CD4-positive, alpha-beta T cell treated with Interleukin-6 for 4 hours (primary cell): ENCODE results near the gene CDH7.

Experiments
- DNase-seq: peaks from one replicate; pipeline ENCODE4 v3.0.0-alpha.2; 2020; ENCODE audit warnings: mixed read lengths

The CDH7 gene

DNA sequence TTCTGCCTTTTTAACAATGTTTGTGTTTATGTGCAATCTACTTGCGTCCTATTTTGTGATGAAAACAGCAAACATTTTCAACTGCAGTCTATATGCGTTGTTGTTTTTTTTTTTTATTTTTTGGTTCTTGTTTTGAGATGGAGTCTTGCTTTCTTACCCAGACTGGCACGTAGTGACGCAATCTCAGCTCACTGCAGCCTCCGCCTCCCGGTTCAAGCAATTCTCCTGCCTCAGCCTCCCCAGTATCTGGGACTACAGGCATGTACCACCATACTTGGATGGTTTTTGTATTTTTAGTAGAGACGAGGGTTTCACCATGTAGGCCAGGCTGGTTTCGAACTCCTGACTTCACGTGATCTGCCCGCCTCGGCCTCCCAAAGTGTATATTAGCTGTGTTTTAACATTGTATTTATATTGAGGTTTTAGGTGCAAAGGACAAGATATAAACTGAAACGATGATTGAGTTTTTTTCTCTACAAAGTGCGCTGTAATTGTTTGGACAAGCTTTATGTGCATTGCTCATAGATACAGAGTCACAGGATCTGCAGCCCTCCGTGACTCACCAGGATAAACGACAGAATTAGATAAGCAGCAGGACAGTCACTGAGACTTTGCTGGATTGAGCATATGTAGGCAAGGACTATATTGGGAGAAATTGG, 17.4 kb downstream of the CDH7 start:
- no peak for DNase-seq

DNA sequence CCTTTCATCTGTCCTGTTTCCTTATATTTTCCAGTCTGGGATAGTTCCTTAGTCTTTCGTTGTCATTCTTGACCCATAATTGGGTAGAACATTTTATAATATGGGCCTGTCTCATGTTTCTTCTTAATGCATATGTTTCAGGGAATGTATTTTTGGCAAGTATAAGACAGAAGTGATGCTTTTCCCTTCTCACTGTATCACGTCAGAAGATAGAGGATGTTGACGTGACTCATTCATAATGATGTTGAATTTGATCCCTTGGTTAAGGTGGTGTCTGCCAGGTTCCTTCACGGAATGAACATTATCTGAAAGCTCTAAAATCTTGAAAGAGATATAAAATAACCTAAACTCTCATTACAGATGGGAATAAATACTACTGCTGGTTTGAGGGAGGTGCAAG, 18.8 kb downstream of the CDH7 start:
- DNase-seq, result no peak

DNA sequence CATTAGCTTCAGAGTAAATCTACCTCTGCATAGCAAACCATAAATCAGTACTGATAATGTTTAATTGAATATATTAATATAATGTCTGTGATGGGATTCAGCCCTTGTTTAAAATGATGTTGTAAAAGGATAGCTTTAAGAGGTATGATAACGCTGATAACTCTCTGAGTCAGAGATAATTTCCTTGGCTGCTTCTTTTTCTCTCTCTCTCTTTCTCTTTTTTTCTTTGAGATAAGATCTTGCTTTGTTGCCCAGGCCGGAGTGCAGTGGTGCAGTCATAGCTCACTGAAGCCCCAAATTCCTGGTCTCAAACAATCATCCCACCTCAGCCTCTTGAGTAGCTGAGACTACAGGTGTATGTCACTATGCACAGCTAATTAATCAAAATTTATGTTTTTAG, 35.7 kb downstream of the CDH7 start:
- DNase-seq, result no peak

DNA sequence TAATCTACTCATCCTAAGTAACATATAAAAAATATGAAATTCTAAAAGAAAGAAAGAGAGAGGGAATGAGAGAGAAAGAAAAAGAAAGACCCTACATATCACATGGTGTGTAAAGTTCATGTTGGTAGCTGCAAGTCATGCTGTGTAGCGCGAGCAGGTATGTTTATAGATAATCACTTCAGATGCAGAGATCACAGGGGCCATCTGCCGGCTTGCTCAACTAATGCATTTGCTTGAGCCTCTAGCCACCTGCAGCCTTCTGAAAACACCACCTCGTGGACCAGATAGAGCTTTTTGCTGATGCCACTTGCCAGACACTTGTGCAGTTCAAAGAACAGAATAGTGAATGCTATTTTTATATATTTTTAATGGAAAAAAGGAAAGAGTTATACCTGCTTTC, 37.6 kb downstream of the CDH7 start:
- no peak for DNase-seq

DNA sequence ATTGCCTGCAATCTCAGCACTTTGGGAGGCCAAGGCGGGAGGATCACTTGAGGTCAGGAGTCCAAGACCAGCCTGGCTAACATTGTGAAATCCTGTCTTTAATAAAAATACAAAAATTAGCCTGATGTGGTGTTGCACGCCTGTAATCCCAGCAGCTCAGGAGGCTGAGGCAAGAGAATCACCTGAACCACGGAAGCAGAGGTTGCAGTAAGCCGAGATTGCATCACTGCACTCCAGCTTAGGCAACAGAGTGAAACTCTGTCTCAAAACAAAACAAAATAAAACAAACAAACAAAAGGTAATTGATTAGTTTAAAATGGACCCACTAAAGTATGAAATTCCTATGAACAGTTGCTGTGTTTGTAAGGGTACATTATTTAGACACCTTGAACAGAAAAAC, 39.8 kb downstream of the CDH7 start:
- no peak for DNase-seq

DNA sequence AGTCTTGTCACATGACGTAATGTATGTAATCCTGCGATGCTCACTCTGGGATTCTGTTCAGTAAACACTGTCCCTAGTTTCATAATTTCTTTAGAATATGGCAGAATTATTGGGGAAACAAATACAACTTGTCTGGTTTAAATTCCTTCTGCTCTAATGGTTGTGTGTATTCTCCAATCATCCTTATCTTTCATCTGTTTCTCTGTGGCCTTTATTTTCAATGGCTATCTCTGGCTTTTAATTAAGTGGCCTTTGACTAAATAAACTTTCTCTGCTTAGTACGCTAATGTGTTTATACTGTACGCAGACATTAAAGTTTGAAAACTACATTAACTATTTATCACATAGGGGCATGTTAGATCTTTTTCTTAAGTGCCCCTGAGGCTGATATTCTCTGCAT, 40.9 kb downstream of the CDH7 start:
- no peak for DNase-seq

DNA sequence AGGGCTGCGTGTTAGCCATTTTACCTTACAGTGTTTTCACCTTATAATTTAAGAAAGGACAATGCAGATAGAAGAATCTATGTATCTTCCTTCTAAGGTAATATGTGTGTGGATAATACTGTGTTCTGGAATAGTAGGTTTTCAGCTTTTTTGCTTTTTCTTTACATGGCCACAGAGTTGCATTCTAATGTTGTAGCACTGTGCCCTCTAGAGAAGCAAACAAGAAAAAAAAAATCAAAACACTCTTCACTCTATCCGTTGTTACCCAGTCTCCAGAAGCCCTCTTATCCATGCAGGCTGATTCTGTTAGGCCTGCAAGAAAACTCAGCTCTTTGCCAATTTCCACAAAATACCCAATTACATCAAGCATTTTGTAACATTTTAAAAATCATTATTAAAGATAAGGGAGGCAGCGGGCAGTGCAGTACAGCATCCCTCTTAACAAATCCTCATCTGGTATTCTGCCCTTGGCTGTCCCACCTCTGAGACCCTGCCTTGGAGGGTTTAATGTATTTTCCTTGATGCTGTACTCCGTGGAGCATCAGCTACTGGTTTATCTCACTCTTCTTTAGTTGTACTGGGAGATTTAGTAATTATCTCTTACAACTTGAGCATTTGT, 41.8 kb downstream of the CDH7 start:
- no peak for DNase-seq

DNA sequence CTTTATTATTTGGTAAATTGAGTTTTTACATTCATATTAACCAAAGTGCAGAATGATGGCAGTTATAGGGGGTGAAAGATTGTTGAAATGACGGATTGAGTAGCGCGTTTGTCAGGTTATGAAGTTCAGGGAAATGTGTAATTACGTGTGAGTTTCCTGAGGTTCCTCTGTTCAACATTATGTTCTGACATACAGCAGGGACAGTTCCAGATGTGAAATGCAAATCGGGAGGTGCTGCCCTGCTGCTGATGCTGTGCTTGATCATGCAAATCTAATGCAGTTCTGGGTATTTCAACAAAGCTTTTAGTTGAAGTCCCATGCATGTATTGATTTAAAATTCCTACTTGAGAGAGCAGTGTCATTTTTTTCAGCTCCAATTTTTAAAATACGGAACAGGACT, 57.9 kb downstream of the CDH7 start:
- no peak for DNase-seq

DNA sequence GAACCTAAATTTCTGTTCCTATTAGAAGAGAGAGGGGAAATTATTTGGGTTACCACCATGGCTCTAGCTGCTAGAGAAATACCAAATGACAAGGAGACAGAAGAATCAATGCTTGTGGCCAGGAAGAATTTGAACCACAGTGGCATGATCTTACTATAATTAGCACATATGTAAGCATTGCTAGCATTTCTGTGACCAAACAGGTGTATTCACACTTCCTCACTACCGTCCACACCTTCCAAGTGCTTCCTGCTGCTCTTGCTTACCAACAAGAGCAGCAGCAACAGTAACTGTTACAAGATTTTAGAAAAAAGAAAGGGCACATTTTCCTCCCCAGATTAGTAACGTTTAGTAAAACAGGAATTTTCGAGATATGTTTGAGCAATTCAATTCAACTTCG, 60.5 kb downstream of the CDH7 start:
- DNase-seq, result no peak

DNA sequence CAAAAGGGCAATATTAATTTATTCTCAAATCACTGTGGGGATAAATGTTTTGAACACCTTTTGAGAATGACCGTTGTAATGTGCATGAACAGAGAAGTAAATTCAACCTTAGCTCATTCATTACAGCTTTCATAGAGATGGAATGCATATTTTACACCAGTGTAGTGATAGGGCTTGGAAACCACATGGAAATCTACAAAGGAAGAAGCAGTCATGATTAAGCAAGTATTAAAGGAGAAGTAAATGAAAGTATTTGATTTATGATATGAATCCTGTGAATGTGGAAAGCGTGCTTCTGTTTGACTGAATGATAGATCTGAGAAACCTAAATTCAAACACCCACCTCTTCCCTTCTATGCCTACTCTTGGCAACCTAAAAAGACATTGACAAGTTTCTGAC, 64.7 kb downstream of the CDH7 start:
- DNase-seq, result no peak

DNA sequence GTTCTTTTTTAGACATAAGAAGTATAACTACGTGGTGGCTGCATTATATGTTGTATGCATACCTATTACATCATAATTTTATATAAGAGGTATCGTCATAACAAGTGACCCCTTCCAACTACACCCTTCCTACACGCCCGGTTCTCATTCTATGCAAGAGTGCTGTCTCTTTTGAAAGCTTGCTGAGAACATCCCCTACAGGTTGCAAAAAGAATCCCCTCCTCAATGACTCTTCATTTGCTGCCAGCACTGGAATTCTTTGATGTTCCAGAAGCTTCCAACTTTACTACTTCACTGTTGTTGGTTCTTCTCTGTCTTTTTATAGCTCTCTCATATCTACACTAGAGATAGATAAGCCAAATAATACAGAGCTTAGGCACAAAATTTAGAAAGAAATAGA, 66.4 kb downstream of the CDH7 start:
- no peak for DNase-seq

DNA sequence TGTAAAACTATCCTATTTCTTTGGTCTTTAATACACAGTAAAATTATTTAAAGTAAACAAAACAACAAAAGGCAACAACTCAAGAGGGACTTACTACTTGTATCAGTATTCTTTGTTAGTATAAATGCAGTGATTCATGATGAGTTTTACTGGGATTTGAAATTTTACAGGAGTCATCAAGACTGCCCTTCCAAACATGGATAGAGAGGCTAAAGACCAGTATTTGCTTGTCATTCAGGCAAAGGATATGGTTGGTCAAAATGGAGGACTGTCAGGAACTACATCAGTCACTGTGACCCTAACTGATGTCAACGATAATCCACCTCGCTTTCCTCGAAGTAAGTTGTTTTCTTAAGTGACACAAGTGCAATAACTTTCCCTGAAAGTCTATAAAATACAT, 71.1 kb downstream of the CDH7 start:
- no peak for DNase-seq

DNA sequence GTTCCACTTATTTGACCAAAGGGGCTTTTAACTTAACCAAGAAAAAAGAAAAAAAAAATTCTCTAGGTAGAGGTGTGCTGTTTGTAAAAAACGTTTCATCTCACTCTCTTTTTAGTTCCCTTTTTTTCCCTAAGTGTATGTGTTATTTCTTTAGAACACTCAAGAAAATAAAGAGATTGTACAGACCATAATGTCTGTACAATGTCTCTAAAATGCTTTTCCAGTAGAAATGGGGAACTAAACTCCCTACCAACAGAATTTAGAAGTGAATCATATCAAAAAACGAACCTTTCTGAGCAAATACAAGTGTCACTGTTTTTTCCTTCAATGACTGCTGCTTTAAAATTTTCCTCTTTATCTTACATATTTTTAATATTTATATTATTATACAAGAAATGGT, 72.0 kb downstream of the CDH7 start:
- no peak for DNase-seq

DNA sequence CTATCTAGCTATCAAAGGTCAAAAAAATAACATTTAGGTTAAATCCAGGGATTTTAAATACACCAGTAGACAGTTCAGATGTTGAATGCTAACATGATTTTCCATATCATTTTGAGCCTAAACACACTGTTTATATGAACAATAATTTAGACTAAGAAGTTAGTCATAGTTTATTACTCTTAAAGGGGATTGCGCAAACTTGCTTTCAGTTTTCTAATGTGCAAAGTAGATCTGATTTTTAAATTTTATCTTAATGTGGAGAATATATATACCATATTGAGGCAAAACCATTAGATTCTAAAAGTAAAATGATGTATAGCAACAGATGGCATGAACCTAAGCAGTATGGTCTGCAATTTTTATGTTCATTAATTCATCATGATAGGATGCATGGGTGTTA, 76.6 kb downstream of the CDH7 start:
- DNase-seq, result no peak

DNA sequence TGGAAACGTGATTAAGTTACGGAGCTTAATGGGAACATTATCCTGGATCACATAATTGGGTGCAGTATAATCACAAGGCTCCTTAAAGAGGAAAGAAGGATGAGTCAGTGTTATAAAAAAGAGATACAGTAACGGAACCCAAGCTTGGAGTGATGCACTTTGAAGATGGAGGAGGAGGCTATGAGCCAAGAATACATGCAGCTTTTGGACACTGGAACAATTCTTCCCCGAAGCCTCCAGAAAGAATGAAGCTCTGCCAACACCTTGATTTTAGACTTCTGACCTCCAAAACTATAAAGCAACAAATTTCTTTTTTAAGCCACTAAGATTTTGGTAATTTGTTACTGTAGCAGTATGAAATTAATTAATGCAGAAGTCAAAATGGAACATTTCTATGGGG, 85.1 kb downstream of the CDH7 start:
- no peak for DNase-seq

DNA sequence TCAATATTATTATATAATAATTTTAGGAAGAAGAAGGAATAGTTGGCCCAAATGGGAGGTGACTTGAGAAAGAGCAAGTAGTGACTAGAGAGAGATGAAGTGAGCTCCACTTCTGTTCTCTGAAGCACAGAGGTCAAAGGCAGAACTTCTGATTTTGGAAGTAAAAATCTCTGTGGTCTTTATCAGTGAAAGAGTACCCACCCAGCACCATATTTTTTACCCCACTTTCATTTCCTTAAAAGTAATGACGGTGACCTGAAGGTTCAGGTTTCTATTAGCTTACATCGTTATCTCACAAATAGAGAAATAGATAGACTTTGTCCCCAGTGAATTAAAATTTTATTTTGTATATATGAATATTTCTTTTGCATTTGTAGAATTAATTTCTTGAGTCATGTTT, 95.3 kb downstream of the CDH7 start:
- DNase-seq, result no peak

DNA sequence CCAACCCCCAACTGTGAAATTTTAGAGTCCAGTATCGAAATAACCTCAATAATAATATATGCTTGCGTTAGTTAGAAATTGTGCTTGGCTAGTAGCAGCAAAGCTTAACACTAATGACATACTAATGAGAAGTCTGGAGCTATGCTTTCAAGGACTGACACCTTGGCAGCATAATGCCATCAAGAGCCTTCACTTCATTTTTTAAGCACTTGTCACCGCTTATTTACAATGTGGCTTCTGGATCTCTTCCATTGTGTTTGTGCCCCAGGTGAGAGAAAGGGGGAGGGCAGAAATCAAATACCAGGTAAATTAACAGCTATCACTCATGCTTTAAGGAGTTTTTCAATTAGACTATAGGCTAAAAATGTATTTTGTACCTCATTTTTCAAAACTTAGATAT, 101.5 kb downstream of the CDH7 start:
- DNase-seq, result no peak

DNA sequence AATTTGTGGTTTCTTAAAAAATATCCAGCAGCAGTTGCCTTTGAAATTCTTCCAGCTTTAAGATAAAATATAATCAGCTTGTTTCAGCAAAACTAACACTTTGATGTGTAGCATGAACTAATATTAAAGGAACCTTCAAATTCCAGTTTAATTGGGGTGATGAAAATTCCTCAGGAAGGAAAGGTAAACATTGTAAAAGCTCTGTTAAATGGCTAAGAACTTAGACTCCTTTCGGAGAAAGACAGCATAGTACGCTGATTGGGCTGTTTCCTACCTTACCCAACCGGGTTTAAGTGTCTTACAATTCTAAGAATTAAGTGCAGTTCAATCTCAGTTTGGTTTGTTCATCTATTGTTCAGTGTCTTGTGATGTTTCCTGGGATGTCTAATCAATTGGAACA, 108.3 kb downstream of the CDH7 start:
- DNase-seq, result no peak

DNA sequence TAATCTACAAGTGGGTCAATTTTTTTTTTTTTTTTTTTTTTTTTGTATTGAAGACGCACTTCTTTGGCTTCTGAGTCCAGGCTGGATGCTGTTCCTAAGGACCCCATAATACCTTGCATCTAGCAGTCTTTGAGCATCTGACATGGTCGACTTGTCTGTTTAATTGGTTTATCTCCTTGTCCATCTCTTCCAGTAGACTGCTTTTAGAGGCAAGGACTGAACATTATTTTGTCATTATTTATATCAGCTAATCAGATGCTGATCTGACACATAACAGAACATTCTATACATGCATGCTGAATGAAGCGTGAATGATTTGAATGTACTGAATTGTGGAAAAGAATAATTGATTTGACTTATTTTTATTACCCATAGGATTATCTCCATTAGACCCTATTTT, 118.7 kb downstream of the CDH7 start:
- DNase-seq, result no peak

DNA sequence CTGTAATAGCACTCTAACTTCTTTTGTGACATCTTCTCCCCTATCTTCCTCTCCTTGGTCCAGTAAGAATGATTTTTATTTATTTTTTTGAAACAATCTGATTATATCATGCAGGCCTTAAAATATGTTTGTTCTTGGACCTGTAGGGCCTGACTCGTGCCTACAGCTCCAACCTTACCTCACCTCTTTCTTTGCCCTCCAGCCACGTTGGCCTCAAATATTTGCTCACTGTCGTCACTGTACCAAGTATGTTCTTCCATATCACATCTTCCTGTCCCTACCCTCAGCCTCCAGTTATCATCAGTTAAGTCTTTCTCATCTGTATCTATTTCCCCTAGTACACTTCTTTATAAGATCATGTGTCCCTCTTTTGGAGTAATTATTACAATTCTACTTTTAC, 125.5 kb downstream of the CDH7 start:
- DNase-seq, result no peak

DNA sequence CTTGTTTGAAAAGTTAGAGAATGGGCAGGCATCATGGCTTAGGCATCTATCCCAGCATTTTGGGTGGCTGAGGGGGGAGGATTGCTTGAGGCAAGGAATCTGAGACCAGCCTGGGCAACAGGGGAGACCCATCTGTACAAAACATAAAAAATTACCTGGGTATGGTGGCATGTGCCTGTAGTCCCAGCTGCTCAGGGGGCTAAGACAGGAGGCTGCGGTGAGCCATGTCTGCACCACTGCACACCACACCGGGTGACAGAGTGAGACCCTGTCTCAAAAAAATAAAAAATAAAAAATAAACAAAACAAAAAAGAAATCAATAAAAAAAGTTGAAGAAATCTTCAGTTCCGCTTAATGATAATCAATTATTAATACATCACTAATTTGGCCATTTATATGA, 146.5 kb downstream of the CDH7 start:
- DNase-seq, result no peak

DNA sequence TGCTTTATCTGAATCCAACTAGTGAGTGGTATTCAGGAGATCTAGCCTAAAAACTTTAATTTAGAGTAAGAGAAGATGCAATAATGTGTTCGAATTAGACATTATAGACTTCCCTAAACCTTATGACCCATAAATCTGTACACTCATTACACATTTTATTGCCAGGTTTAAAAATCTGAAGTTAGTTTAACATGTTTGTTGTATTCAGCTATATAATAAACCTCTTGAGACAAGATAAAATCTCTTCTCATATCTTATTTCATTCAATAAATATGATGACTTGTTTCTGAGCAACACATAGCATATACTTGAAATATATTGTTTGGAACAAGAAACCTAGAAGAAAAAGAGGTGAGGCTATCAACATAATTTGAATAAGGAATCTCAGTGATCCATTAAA, 150.7 kb downstream of the CDH7 start:
- DNase-seq, result no peak

DNA sequence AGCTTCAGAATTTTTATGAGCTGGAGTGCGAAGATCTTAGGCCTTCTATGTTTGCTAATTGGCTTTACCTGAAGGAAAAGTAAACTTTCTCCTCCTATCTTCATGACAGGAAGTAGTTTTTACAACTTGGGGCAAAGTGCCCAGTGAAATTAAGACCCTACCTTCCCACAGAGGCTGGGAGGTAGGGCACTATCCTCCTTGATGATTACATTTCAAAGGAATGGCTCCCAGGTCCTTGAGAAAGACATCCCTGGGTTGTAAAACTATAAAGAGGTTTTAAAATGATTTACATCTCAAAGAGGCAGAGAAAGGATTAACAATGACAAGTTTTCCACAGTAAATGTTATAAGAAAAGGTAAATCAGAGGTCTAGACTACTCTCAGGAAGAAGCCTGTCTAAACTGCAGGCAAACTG, 155.8 kb downstream of the CDH7 start:
- no peak for DNase-seq

DNA sequence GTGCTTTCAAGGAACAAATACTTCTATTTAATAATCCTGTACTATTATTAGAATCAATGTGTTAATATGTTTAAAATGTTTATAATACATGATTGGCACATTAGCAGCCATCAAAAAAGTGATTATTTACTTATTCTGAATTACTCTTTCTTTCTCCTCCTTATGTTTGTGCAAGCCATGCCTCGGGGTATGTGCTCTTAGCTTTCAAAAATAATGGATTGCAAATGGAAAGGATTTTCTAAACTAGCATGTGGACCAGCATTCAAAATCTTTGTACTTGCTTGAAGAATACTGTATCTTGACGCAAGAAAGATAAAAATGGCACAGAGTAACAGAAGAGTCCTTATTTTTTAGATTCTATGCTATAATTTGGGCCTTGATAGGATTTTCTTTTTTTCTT, 156.5 kb downstream of the CDH7 start:
- DNase-seq, result no peak

DNA sequence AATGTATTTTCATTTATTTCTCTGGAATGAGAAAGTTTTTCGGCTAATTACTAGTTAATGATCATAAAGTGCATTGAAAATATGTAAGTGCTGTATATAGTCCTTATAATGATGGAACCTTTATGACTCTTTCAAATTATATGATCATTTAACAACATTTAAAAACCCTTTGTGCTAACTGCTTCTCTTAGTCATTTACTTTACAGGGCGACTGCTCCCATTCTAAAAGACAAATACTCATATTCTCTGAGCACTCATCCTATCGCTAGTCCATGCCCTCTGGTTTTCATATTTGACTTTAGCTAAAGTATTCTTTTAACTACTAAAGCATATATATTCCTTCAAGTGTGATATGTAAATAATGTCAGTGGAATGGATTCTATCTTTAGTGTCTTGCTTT, 168.2 kb downstream of the CDH7 start:
- DNase-seq, result no peak
